DMS 273 treated with DMSO at 0.1 percent for 48 hours (cell line): ENCODE results near the gene CHST6.
A peak's percentile ranks its signal among the peaks of the same experiment; 100 is the strongest.
"Not testable (repeated sequence)": the region's sequence is repeated elsewhere in the genome, so short reads cannot be mapped to it uniquely, and the experiment has no call there.

ENCODE experiments used
- DNase-seq: peaks from one replicate; lab custom pipeline; 2025; lab: John Stamatoyannopoulos, UW

Gene CHST6

GRCh38 chr16:75475420-75475847 lies 19.8 kb downstream of the CHST6 start:
- DNase-seq = no peak

GRCh38 chr16:75472908-75473877 lies 22.0 kb downstream of the CHST6 start:
- no peak for DNase-seq

- DNase-seq = peak; percentile 34
Observed at GRCh38 chr16:75471723-75472633, 23.3 kb downstream of the CHST6 start.

GRCh38 chr16:75466760-75467159 lies 28.5 kb downstream of the CHST6 start:
- no peak for DNase-seq

- peak; percentile 90 for DNase-seq
Observed at GRCh38 chr16:75464122-75464918, 30.9 kb downstream of the CHST6 start, which contains the start of gene TMEM170A. Gene TMEM170A (minus strand): TSS chr16:75464689. CDS start chr16:75464600, 89 bp downstream.

GRCh38 chr16:75463389-75464121 lies 31.7 kb downstream of the CHST6 start:
- DNase-seq = peak; percentile 67

GRCh38 chr16:75462806-75463205 lies 32.4 kb downstream of the CHST6 start:
- no peak for DNase-seq

GRCh38 chr16:75461575-75461974 lies 33.7 kb downstream of the CHST6 start:
- no peak for DNase-seq

GRCh38 chr16:75460446-75460845 lies 34.8 kb downstream of the CHST6 start:
- no peak for DNase-seq

GRCh38 chr16:75459691-75460090 lies 35.5 kb downstream of the CHST6 start:
- DNase-seq = no peak

- DNase-seq = no peak
Observed at GRCh38 chr16:75458439-75458838, 36.8 kb downstream of the CHST6 start.

GRCh38 chr16:75458029-75458428 lies 37.2 kb downstream of the CHST6 start:
- DNase-seq = no peak

- DNase-seq = no peak
Observed at GRCh38 chr16:75457485-75458021, 37.7 kb downstream of the CHST6 start.

- no peak for DNase-seq
Observed at GRCh38 chr16:75456971-75457370, 38.3 kb downstream of the CHST6 start.

GRCh38 chr16:75456486-75456885 lies 38.8 kb downstream of the CHST6 start:
- not testable (repeated sequence) for DNase-seq

- DNase-seq = no peak
Observed at GRCh38 chr16:75455677-75456076, 39.6 kb downstream of the CHST6 start.

GRCh38 chr16:75452464-75453190 lies 42.6 kb downstream of the CHST6 start:
- DNase-seq = no peak

- no peak for DNase-seq
Observed at GRCh38 chr16:75446416-75446815, 48.8 kb downstream of the CHST6 start.

GRCh38 chr16:75445298-75445697 lies 49.9 kb downstream of the CHST6 start:
- no peak for DNase-seq

- DNase-seq = no peak
Observed at GRCh38 chr16:75443298-75443697, 51.9 kb downstream of the CHST6 start.
